Keratinocyte (primary cell): ENCODE data around the gene TMBIM1. TPM values are rescaled to one million over a fixed set of nuclear protein-coding genes. Genes with fewer than 3 reads are reported as not detected.

Source experiments
- DNase-seq: peaks from one replicate; pipeline ENCODE4 v3.0.0-alpha.2; 2011; ENCODE audit warnings: low read depth, missing footprints, low spot score
- FAIRE-seq: peaks from 2 replicates; lab custom pipeline; 2011; peaks lifted over from hg19 to GRCh38; lab: Jason Lieb, UNC
- H2AFZ ChIP-seq: 2 replicates; pipeline ENCODE4 v1.6.0; 2012; ENCODE audit warnings: low read length, control low read depth, inconsistent platforms; ENCODE audit not compliant: control insufficient read depth
- H3K27ac ChIP-seq: 2 replicates; pipeline ENCODE4 v1.5.1; 2011; ENCODE audit warnings: low read length; ENCODE audit not compliant: control insufficient read depth, insufficient read depth
- H3K27me3 ChIP-seq: 3 replicates; pipeline ENCODE4 v1.6.0; 2011; ENCODE audit warnings: low read length; ENCODE audit not compliant: control insufficient read depth, insufficient read depth; ENCODE audit errors: extremely low read depth
- H3K36me3 ChIP-seq, 2 experiments: 2 replicates in 1 of 2; 3 replicates in 1 of 2; pipeline ENCODE4 v1.5.1; 2011; ENCODE audit warnings: low read length in 2 of 2, mild to moderate bottlenecking in 1 of 2; ENCODE audit not compliant: control insufficient read depth in 2 of 2, insufficient read depth in 2 of 2; ENCODE audit errors: extremely low read depth in 1 of 2
- H3K4me1 ChIP-seq: 3 replicates; pipeline ENCODE4 v1.5.1; 2011; ENCODE audit warnings: low read length; ENCODE audit not compliant: control insufficient read depth, insufficient read depth; ENCODE audit errors: extremely low read depth
- H3K4me2 ChIP-seq: 3 replicates; pipeline ENCODE4 v1.6.0; 2011; ENCODE audit warnings: low read depth, low read length; ENCODE audit not compliant: control insufficient read depth, insufficient read depth; ENCODE audit errors: extremely low read depth
- H3K4me3 ChIP-seq, 3 experiments: fragments of 200-600 bp in 1 of 3; sonication (generic) in 1 of 3; 2 replicates in 2 of 3; 3 replicates in 1 of 3; pipeline ENCODE4 v1.5.1; 2011 to 2016; ENCODE audit warnings: low read length in 3 of 3, mild to moderate bottlenecking in 3 of 3, control low read depth in 2 of 3, inconsistent platforms in 1 of 3, low read depth in 1 of 3, mixed read lengths in 1 of 3, mixed run types in 1 of 3, moderate library complexity in 1 of 3; ENCODE audit not compliant: control insufficient read depth in 2 of 3, insufficient read depth in 2 of 3; ENCODE audit errors: extremely low read depth in 1 of 3
- H3K79me2 ChIP-seq: 2 replicates; pipeline ENCODE4 v1.6.0; 2012; ENCODE audit warnings: low read length; ENCODE audit not compliant: control insufficient read depth, insufficient read depth
- H3K9ac ChIP-seq: 3 replicates; pipeline ENCODE4 v1.6.0; 2011; ENCODE audit warnings: low read length; ENCODE audit not compliant: control insufficient read depth, insufficient read depth; ENCODE audit errors: extremely low read depth
- H3K9me1 ChIP-seq: 3 replicates; pipeline ENCODE4 v1.6.0; 2011; ENCODE audit warnings: low read length; ENCODE audit not compliant: control insufficient read depth, insufficient read depth; ENCODE audit errors: extremely low read depth
- H3K9me3 ChIP-seq: 2 replicates; pipeline ENCODE4 v1.5.1; 2012; ENCODE audit warnings: low read depth, low read length; ENCODE audit not compliant: control insufficient read depth
- H4K20me1 ChIP-seq: 3 replicates; pipeline ENCODE4 v1.6.0; 2011; ENCODE audit warnings: low read length; ENCODE audit not compliant: control insufficient read depth, insufficient read depth; ENCODE audit errors: extremely low read depth
- EZH2 ChIP-seq: IDR thresholded peaks from one replicate; pipeline ENCODE4 v1.6.1; 2012; ENCODE audit warnings: inconsistent platforms, mild to moderate bottlenecking, low read length, moderate library complexity
- dilution Hi-C: fragments of 300-500 bp; cut with MboI; formaldehyde crosslinking; loops from one replicate; pipeline ENCODE4 v1.7.0; 2020; ENCODE audit warnings: low sequenced_read_pairs; ENCODE audit not compliant: extremely low pct_ligation_motif_present
- polyA plus RNA-seq, 5 experiments: library from polyadenylated mRNA; depleted of rRNA in 3 of 5; stranded (reverse) in 3 of 5; stranded (forward) in 1 of 5; unstranded in 1 of 5; fragments of >200 nt; gene quantifications; 1 replicate in 1 of 5; 2 replicates in 3 of 5; 3 replicates in 1 of 5; pipeline versions ENCODE4 v1.2.1 to v1.2.3, GENCODE V29; 2011 to 2012; ENCODE audit warnings: missing spikeins in 2 of 5, low read depth in 1 of 5, low replicate concordance in 1 of 5
- TF ChIP-seq, protein P1 (sequence below), 3 experiments: IDR thresholded peaks in 1 of 3; conservative IDR thresholded peaks in 1 of 3; optimal IDR thresholded peaks in 1 of 3; 2 replicates in 2 of 3; 3 replicates in 1 of 3; pipeline versions ENCODE3 to v1.5.1; 2011; ENCODE audit warnings: low read length in 3 of 3, mild to moderate bottlenecking in 3 of 3, moderate library complexity in 2 of 3, control low read depth in 1 of 3, inconsistent platforms in 1 of 3; ENCODE audit not compliant: insufficient read depth in 2 of 3; ENCODE audit errors: extremely low read depth in 1 of 3

TMBIM1 gene
- polyA plus RNA-seq, 1 donor (not counting 4 experiments of a cell fraction or from before 2014, with no cell fraction given), result 609 TPM

DNA sequence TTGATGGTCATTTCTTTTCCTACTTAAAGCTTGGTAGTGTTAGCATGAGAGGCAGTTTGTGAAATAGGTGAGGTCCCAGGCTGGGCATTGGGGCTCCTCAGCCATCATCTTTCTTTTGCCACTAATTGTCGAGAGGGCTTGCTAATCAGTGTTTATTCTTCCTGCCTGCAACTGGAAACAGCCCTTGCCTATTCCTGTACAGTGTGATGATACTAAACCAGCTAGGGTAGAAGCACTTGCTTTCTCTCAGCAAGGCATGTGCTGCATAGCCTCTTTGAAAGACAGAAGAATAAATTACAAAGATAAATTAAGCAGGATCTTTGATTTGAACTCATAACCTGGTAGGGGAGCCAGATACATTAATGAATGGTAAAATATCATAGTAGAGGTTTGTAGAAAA, 48.1 kb downstream of the TMBIM1 start:
- no peak overlapping the region for H3K4me2 ChIP-seq
- TF ChIP-seq, protein P1, sequence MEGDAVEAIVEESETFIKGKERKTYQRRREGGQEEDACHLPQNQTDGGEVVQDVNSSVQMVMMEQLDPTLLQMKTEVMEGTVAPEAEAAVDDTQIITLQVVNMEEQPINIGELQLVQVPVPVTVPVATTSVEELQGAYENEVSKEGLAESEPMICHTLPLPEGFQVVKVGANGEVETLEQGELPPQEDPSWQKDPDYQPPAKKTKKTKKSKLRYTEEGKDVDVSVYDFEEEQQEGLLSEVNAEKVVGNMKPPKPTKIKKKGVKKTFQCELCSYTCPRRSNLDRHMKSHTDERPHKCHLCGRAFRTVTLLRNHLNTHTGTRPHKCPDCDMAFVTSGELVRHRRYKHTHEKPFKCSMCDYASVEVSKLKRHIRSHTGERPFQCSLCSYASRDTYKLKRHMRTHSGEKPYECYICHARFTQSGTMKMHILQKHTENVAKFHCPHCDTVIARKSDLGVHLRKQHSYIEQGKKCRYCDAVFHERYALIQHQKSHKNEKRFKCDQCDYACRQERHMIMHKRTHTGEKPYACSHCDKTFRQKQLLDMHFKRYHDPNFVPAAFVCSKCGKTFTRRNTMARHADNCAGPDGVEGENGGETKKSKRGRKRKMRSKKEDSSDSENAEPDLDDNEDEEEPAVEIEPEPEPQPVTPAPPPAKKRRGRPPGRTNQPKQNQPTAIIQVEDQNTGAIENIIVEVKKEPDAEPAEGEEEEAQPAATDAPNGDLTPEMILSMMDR (optimal IDR thresholded peaks at IDR 0.05 in 1 of 3, IDR thresholded peaks at IDR 0.05 in 1 of 3, conservative IDR thresholded peaks at IDR 0.05 in 1 of 3; ENCODE audit: extremely low read depth in 1 of 3, insufficient read depth in 2 of 3, low read length in 3 of 3), result no peak
- no peak for TF ChIP-seq EZH2
- no peaks in the 10 kb centered on the region for H3K27me3 ChIP-seq
- H4K20me1 ChIP-seq, result peaks cover 6% of the 10 kb centered on the region
- no peaks in the 10 kb centered on the region for H3K9me1 ChIP-seq
- FAIRE-seq (no peak), DNase-seq (no peak)
- no peak overlapping the region for H2AFZ ChIP-seq
- peaks cover 41% of the 10 kb centered on the region for H3K79me2 ChIP-seq
- no peaks in the 10 kb centered on the region for H3K9me3 ChIP-seq
- no peak overlapping the region for H3K27ac ChIP-seq
- dilution Hi-C loops, result no loop called here
- H3K9ac ChIP-seq, result no peak overlapping the region
- peaks cover 40 to 61% of the 10 kb centered on the region in 2 experiments for H3K36me3 ChIP-seq
- H3K4me1 ChIP-seq, result no peaks in the 10 kb centered on the region
- H3K4me3 ChIP-seq, result no peak overlapping the region

DNA sequence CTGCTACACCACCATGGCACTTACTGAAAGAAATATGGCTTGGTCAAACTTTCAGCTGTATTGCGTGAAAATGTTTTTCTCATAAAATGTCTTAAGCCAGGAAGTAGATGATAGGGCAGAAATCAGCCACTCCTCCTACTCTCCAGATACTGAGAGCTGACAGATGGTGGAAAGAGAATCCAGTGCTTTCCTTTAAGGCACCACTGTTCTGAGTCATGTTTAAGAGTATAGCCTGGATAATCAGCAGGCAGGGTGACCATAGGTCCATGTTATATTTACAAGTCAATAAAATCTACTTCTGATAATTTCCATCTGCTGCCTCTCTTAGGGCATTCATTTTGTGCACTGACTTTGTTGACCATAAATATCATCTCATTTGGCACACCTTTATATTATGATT, 53.4 kb downstream of the TMBIM1 start:
- peaks cover 44 to 47% of the 10 kb centered on the region in 2 experiments for H3K36me3 ChIP-seq
- no peak overlapping the region for H2AFZ ChIP-seq
- no peaks in the 10 kb centered on the region for H3K9me1 ChIP-seq
- FAIRE-seq (no peak), DNase-seq (no peak)
- no peak for TF ChIP-seq EZH2
- TF ChIP-seq, protein P1 (optimal IDR thresholded peaks at IDR 0.05 in 1 of 3, IDR thresholded peaks at IDR 0.05 in 1 of 3, conservative IDR thresholded peaks at IDR 0.05 in 1 of 3; ENCODE audit: extremely low read depth in 1 of 3, insufficient read depth in 2 of 3, low read length in 3 of 3), result no peak
- H3K4me1 ChIP-seq, result no peaks in the 10 kb centered on the region
- no peaks in the 10 kb centered on the region for H3K27me3 ChIP-seq
- H3K4me2 ChIP-seq, result no peak overlapping the region
- no peaks in the 10 kb centered on the region for H3K9me3 ChIP-seq
- peaks cover 7% of the 10 kb centered on the region for H4K20me1 ChIP-seq
- no peak overlapping the region for H3K27ac ChIP-seq
- H3K79me2 ChIP-seq, result peaks cover 56% of the 10 kb centered on the region
- H3K4me3 ChIP-seq, result no peak overlapping the region
- dilution Hi-C loops, result no loop called here
- H3K9ac ChIP-seq, result no peak overlapping the region
